ENCODE measurements around the gene RABGAP1L.

DNA sequence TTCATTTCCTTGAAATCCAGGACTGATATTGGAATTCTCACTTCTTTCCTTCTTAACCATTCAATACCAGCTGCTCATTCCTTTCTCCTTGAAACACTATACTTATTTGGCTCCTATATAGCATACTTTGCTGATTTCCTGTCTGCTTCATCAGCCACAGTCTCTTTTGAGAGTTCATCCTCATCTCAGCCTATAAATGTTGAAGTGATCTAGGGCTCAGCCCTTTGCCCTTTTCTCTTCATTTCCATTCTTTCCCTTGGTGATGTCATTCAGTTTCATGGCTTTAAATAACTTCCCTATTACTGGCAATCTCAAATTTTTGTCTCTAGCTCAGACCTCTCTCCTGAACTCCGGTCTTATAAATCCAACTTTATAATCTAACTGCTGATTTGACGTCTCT lies 24.1 kb upstream of the RABGAP1L start:
- TF ChIP-seq CTCF (IDR thresholded peaks at IDR 0.05) (no peak), CREB1 (CRISPR knock-in tag; IDR thresholded peaks at IDR 0.05) (no peak)
